GM18873 (cell line): Measurements from ENCODE around the gene KCNK7.

Experiments used
- ATAC-seq: cut with Tn5 transposase; IDR thresholded peaks from one replicate; pipeline ENCODE4 v1.9.1; 2021; ENCODE audit warnings: mild to moderate bottlenecking, moderate library complexity, moderate number of reproducible peaks; ENCODE audit not compliant: unreplicated experiment, low FRiP score

Gene KCNK7

GRCh38 chr11:65612691-65613090 is 17.1 kb upstream of the KCNK7 start:
- no peak for ATAC-seq

GRCh38 chr11:65611758-65612603 is 16.4 kb upstream of the KCNK7 start:
- ATAC-seq, result no peak

GRCh38 chr11:65611028-65611757 is 15.6 kb upstream of the KCNK7 start:
- ATAC-seq, result no peak

DNA sequence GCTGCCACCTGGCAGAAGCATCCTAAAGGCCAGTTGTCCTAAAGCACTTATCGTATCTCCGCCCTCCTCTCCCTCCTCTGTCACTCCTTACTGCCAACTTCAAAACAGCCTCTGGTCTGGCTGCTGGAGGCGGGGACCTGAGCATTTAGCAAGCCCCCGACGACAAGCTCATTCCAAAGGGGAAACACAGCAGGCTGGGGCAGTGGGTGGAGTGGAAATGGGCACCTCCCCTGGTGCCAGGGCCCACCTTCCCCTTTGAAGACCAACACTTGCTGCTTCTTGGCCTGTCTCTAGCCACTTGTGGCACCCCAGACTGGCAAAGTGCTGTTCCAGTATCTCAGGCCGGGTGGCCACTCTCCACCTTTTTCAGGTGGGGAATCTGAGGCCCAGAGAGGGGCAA is 14.8 kb upstream of the KCNK7 start:
- no peak for ATAC-seq

DNA sequence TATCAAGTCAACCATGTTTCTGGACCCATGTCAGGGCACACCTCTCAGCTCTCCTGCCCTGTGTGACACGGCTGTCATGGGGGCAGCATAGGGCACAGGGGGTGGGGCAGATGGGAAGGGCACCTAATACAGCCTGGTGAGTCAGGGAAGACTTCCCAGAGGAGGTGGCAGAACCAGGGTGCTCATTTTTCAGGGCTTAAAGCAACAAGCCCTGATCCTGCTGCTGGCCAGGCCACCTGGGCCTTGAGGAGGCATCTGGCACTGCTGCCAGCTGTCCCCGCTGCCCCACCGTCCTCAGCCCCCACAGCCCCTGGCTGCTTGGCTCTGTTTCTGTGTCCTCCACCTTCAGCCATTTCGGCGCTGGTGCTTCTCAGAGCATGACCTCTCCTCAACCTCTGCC is 14.1 kb upstream of the KCNK7 start:
- no peak for ATAC-seq

DNA sequence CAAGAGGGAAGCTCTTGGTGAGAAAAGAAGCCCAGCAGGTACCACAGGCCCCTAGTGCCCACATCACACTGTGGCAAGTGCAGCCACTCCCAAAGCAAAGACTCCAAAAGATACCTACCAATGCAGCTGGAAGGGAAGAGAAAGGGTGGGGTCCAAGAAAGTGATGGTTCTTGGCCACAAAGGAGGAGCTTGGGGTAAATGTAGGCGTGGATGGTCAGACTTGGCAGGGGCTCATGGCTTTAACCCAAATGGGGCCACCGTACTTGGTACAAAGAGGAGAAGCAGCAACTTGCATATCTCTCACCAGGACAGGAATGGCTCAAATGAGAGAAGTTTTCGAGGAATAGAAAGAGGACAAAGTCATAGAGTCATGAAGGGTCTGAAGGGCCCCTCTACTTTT is 13.6 kb upstream of the KCNK7 start:
- ATAC-seq, result no peak

DNA sequence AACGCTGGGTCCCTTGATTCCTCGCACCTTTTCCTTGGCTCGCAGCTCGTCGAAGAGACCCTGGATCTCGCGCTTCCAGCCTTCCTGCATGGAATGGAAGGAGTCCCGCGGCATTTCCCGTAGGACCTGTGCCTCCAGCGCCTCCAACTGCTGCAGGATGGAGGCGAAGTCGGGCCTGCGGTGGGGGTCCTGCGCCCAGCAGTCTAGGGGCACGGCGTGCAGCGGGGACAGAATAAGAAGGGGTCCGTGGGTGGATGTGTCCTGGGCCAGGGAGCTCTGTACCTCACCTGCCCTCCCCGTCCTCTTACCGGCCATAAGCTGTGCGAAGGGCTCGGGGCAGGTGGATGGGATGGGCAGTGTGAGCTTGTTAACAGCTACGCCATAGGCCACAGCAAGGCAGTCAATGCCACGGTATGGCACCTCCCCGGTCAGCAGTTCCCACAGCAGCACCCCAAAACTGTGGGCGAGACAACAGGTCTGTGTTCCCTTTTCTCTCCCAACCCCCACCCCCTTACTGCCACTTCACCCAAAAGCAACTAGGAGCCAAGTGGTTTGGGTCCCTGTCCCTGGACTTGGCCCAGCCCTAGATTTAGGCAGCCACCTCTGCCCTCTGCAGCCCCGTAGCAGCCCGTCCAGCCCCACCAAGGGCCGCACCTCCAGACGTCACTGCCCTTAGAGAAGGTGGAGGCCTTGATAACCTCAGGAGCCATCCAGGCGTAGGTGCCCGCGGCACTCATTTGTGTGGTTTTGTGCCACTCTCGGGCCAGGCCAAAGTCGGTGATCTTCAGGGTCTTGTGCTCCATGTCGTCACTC is 12.2 kb upstream of the KCNK7 start:
- no peak for ATAC-seq

GRCh38 chr11:65606876-65607613 is 11.4 kb upstream of the KCNK7 start:
- ATAC-seq, result no peak

- ATAC-seq, result no peak
Measured at GRCh38 chr11:65604258-65604657, 8.7 kb upstream of the KCNK7 start.

- no peak for ATAC-seq
Measured at GRCh38 chr11:65599955-65600246, 4.3 kb upstream of the KCNK7 start.

GRCh38 chr11:65599216-65599954 is 3.8 kb upstream of the KCNK7 start:
- ATAC-seq, result no peak

DNA sequence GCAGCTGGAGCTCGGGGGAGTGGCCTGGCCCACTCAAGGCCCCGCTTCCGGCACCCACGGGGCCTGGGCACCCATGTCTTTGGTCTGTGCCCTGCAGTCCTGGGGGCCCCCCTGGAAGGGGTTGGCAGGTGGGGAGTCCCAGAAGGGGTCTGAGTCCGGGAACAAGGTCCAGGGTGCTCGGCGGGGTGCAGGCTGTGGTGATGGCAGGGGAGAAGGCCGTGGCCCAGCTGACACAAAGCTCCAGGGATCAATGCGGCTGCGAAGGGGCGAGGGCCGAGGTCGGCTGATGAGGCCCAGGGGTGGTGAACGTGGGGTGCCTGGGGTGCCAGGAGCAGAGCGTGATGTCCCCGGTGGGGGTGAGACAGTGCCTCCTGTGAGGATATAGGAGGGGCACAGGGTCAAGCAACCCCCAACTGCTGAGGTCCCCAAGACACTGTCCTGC is 2.7 kb upstream of the KCNK7 start:
- ATAC-seq, result no peak

GRCh38 chr11:65596520-65596919 is 920 bp upstream of the KCNK7 start:
- no peak for ATAC-seq

- no peak for ATAC-seq
Measured at GRCh38 chr11:65595131-65595530, 469 bp downstream of the KCNK7 start.

DNA sequence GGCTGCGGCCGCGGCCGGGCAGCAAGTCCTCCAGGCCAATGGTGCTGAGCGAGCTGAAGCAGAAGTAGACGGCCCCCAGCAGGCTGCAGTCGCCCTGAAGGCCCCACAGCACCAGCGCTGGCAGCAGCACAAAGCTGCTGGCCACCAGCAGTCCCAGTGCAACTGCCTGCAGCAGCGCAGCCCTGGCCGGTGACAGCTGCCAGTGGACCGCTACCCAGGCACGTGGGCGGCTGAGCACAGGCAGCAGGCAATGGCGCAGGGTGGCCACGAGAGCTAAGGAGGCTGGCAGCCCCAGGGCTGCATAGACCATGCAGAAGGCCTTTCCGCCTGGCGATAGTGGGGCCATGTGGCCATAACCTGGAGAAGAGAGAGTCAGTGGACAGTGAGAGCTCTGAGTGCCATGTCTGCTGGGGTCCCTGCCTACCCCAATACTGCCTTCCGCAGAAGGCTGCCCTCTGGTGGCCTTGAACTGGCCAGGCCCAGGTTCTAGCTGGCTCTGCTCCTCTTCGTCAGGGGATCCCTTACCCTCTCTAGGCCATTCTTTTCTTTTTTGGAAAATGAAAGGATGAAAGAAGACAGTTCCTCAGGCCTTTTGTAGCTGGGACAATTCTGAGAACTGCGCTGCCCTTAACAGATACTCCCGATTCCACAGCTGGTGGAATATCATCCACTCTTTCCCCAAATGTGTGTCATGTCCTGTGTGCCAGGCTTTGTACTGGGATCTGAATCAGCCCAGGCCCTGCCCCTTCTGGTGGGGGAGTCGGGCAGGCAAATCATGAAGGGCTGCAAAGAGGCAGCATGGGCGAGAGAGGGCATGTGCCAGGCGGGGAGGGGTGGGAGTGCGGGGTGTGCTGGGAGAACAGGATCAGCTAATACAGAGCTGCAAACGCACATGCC is 1.8 kb downstream of the KCNK7 start:
- no peak for ATAC-seq

DNA sequence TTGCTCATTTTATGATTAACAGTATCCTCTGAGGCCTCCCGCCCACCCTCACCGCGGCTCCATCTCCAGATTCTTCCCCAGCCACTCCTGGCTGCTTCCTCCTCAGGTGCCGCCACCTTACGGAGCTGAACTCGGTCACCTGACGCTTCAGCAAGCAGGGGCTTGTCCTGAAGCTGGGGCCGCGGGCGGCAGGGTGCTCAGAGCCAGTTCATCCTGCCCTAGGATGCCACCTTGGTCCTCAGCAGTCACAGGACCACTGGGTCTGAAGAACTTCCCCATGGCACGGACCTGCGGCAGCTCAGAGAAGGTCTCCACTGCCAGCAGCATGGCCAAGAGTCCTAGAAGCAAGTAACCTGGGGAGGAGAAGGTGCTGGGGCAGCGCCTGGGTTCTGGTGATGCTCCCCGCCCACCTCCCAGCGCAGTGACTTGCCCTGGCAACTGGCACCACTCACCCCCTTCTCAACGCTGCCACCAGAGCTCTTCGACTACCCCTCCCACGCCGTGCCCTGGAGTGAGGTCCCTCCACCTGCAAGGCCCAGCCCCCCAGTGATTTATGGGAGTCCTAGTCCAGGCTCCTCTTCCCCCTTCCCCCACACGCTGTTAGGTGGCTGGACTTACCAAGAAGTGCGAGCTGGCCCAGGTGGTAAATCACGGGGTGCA is 2.6 kb downstream of the KCNK7 start:
- ATAC-seq, result no peak

- no peak for ATAC-seq
Measured at GRCh38 chr11:65591939-65592857, 3.4 kb downstream of the KCNK7 start.
